Left lung (tissue), 10 donors: ENCODE data around the gene PRPH2. TPM values are rescaled to one million over a fixed set of nuclear protein-coding genes. Genes with fewer than 3 reads are reported as not detected.
"Not testable (repeated sequence)": the region's sequence is repeated elsewhere in the genome, so short reads cannot be mapped to it uniquely, and the experiment has no call there.

Source experiments
- ATAC-seq: fragments of 200-7000 bp; cut with Tn5 transposase; one replicate; pipeline ENCODE4 v1.9.1; 2020; ENCODE audit warnings: moderate library complexity
- DNase-seq, 4 donors: peaks; one replicate each; pipeline ENCODE4 v3.0.0-alpha.2; 2013 to 2020
- H3K27ac ChIP-seq, 2 donors: fragments of 200-600 bp; sonication (generic) in 1 of 2; one replicate each; pipeline versions ENCODE4 v1.5.0 to v1.8.0; 2020 to 2021
- H3K27me3 ChIP-seq, 2 donors: fragments of 200-600 bp; sonication (generic) in 1 of 2; one replicate each; pipeline versions ENCODE4 v1.5.0 to v1.8.0; 2020 to 2021
- H3K36me3 ChIP-seq, 2 donors: fragments of 200-600 bp; sonication (generic) in 1 of 2; one replicate each; pipeline versions ENCODE4 v1.5.0 to v1.8.0; 2020 to 2021
- H3K4me1 ChIP-seq, 2 donors: fragments of 200-600 bp; one replicate each; pipeline ENCODE4 v1.8.0; 2021
- H3K4me3 ChIP-seq, 2 donors: fragments of 200-600 bp; sonication (generic) in 1 of 2; one replicate each; pipeline versions ENCODE4 v1.5.0 to v1.8.0; 2020 to 2021; ENCODE audit warnings: mild to moderate bottlenecking in 1 of 2
- H3K9me3 ChIP-seq, 2 donors: fragments of 200-600 bp; sonication (generic) in 1 of 2; one replicate each; pipeline versions ENCODE4 v1.5.0 to v1.8.0; 2020 to 2021
- intact Hi-C, 2 donors: fragments of 100-400 bp; cut with DNase I; formaldehyde crosslinking; loops; one replicate each; pipeline versions ENCODE4 v1.11.2 to v1.14.2; 2022
- polyA plus RNA-seq, 6 donors: library from polyadenylated mRNA; unstranded; fragments of 120-200 nt; gene quantifications; one replicate each; pipeline ENCODE4 v1.2.1, GENCODE V29; 2013; ENCODE audit not compliant: insufficient read length in 6 of 6
- total RNA-seq, 2 donors: library from RNA; stranded (reverse); fragmentation: NEBNext Ultra II Directional; extraction: Animal tissue kit (Norgen Biotek cat#: 25700); gene quantifications; one replicate each; pipeline ENCODE4 v1.2.1, GENCODE V29; 2021
- TF ChIP-seq, protein P1 (sequence below), 2 donors: fragments of 200-600 bp; sonication (generic) in 1 of 2; IDR thresholded peaks; one replicate each; pipeline versions ENCODE4 v1.5.0 to v1.8.0; 2021; ENCODE audit warnings: antibody characterized with exemption in 2 of 2
- donor health status: DM: no; HTN: yes; CAD: no.
- donor health status: DM: no; HTN: no; CAD: no.

PRPH2 gene
- total and polyA plus RNA-seq, 8 donors = 1.7 to 5.6 (median 4.4) TPM

DNA sequence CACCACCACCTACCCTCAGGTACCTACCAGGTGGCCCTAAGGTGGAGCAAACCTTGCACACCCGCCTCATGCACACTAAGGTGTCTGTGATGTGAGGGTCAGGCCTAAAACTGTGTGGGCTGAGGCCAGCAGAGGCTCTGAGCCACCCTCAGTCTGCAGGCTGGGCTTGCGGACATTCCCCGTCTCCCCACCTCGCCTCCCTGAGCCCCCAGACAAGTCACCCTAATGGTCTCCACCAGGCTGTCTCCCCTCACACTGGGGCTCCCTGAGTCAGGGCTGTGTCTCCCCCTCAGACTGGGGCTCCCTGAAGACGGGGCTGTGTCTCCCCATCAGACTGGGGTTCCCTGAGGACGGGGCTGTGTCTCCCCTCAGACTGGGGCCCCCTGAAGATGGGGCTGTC is 12.5 kb downstream of the PRPH2 start:
- DNase-seq (no peak), ATAC-seq (peak; percentile 7)
- intact Hi-C loops = no loop called here
- no peaks in the 10 kb centered on the region for H3K36me3 ChIP-seq
- H3K4me1 ChIP-seq = no peaks in the 10 kb centered on the region
- H3K27ac ChIP-seq = no peak overlapping the region
- no peaks in the 10 kb centered on the region for H3K27me3 ChIP-seq
- TF ChIP-seq, protein P1, sequence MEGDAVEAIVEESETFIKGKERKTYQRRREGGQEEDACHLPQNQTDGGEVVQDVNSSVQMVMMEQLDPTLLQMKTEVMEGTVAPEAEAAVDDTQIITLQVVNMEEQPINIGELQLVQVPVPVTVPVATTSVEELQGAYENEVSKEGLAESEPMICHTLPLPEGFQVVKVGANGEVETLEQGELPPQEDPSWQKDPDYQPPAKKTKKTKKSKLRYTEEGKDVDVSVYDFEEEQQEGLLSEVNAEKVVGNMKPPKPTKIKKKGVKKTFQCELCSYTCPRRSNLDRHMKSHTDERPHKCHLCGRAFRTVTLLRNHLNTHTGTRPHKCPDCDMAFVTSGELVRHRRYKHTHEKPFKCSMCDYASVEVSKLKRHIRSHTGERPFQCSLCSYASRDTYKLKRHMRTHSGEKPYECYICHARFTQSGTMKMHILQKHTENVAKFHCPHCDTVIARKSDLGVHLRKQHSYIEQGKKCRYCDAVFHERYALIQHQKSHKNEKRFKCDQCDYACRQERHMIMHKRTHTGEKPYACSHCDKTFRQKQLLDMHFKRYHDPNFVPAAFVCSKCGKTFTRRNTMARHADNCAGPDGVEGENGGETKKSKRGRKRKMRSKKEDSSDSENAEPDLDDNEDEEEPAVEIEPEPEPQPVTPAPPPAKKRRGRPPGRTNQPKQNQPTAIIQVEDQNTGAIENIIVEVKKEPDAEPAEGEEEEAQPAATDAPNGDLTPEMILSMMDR (IDR thresholded peaks at IDR 0.05) = no peak
- no peak overlapping the region for H3K4me3 ChIP-seq
- H3K9me3 ChIP-seq = peaks cover 0 to 7% of the 10 kb centered on the region in 2 donors

DNA sequence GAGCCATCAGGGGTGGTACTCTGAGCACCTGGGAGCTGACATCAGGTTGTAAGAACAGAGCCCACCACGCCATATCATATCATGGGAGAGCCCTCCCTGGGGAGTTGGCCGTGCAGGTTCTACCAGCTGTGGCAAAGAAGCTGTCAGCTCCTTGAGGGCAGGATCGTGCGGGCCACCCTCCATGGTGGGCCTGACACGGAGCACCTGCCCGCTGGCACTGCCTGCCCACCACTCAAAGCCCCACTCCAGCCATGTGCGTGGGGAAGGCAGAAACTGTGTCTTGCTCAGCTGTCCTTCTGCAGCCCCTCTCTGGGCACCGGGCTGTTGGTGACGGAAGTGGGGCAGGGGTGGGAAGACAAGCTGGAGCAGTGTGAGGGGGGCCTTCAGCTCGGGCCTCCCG is 14.3 kb downstream of the PRPH2 start:
- Histone ChIP-seq H3K36me3 (no peaks in the 10 kb centered on the region), H3K4me3 (no peak overlapping the region), H3K9me3 (peaks cover 0 to 7% of the 10 kb centered on the region in 2 donors), H3K27ac (no peak overlapping the region), H3K4me1 (no peaks in the 10 kb centered on the region), H3K27me3 (no peaks in the 10 kb centered on the region)
- intact Hi-C loops = no loop called here
- TF ChIP-seq, protein P1 (IDR thresholded peaks at IDR 0.05) = no peak
- ATAC-seq (no peak), DNase-seq (no peak)

DNA sequence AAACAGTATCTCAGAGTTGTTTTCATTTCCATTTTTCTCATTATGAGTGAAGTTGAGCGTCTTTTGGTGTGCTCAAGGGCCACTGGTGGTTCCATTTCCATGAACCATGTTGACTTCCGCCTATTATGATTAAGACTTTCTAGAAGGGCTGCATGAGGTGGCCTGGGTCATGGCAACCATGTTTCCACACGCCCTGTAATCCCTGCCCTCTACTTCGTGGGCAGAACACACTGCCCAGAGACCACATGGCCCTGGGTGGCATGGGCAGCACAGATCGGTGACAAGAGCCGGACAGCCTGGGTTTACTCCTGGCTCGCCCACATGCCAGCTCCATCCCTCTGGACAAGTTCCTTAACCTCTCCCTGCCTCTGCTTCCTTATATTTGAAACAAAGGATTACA is 14.8 kb downstream of the PRPH2 start:
- ATAC-seq (no peak), DNase-seq (no peak)
- Histone ChIP-seq H3K27me3 (no peaks in the 10 kb centered on the region), H3K27ac (no peak overlapping the region), H3K9me3 (peaks cover 0 to 7% of the 10 kb centered on the region in 2 donors), H3K36me3 (no peaks in the 10 kb centered on the region), H3K4me3 (no peak overlapping the region), H3K4me1 (no peaks in the 10 kb centered on the region)
- intact Hi-C loops = no loop called here
- TF ChIP-seq, protein P1 (IDR thresholded peaks at IDR 0.05) = no peak

DNA sequence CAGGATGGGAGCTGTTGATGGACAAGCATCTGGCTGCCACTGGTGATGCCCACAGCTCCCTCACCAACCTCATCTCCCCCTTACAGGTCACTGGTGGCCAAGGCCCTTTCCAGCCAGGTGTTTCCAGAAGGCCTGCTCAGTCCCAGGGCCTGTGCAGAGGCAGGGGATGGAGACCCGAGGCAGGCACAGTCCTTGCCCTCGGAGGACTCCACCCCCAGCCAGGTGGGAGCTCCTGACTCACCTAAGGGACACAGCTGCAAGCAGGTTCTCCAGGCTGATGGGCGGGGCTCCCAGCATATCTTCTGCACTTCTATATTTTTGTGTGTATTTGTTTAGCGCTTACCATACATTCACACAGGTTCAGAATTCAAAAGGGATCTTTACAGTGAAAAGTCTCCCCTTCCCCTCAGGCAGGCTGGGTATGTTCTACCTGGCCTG is 17.4 kb downstream of the PRPH2 start:
- H3K36me3 ChIP-seq = no peaks in the 10 kb centered on the region
- H3K9me3 ChIP-seq = no peaks in the 10 kb centered on the region
- no peak overlapping the region for H3K4me3 ChIP-seq
- intact Hi-C loops = no loop called here
- no peak for ATAC-seq
- H3K4me1 ChIP-seq = no peaks in the 10 kb centered on the region
- H3K27me3 ChIP-seq = no peaks in the 10 kb centered on the region
- TF ChIP-seq, protein P1 (IDR thresholded peaks at IDR 0.05) = no peak
- DNase-seq = no peak
- no peak overlapping the region for H3K27ac ChIP-seq

DNA sequence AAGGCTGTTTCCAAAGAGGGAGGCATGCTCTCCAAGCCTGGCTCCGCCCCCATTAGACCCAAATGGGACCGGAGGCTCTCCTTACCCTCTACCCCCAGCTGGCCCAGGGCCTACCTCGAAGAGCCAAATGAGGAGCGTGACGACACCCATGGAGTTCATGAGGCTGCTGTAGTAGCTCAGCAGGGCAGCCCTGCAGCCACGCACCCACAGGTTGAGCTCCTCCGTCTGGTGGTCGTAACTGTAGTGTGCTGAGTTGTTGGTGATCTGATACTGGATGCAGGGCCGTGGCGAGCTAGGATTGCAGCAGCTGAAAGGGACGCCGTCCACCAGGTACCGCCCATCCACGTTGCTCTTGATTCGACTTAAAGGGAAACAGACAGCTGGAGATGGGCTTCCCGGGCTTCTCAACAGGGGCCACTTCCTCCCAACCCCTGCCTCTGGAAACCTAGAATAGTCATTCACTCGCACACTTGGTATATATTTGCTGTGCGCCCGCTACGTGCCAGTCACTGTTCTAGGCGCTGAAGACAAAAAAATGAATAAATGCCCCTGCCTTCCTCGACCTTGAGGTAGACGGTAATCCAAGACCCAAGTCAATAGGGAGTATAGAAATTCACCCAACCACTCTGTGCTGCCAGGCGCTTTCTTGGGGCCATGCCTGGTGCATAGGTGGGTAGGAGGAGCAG is 18.0 kb downstream of the PRPH2 start:
- intact Hi-C loops = no loop called here
- TF ChIP-seq, protein P1 (IDR thresholded peaks at IDR 0.05) = no peak
- Histone ChIP-seq H3K4me3 (no peak overlapping the region), H3K27ac (no peak overlapping the region), H3K27me3 (no peaks in the 10 kb centered on the region), H3K36me3 (no peaks in the 10 kb centered on the region), H3K4me1 (no peaks in the 10 kb centered on the region), H3K9me3 (no peaks in the 10 kb centered on the region)
- ATAC-seq = no peak
- DNase-seq = peak in 1 of 4 donors; percentile 30

DNA sequence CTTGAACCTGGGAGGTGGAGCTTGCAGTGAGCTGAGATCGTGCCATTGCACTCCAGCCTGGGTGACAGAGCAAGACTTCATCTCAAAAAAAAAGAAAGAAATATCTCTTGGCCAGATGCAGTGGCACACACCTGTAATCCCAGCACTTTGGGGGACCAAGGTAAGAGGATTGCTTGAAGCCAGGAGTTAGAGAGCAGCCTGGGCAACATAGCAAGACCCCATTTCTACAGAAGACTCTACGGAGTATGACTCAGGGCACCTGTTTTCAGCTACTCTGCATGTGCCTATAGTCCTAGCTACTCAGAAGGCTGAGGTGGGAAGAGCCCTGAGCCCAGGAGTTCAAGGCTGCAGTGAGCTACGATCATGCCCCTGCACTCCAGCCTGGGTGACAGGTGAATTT is 19.6 kb downstream of the PRPH2 start:
- H3K27me3 ChIP-seq, H3K36me3 ChIP-seq, H3K4me3 ChIP-seq, H3K27ac ChIP-seq, intact Hi-C loops, H3K4me1 ChIP-seq, DNase-seq, ATAC-seq, H3K9me3 ChIP-seq: not testable (repeated sequence)
